GM18951 (cell line): Measurements from ENCODE around the gene MYOC.
"Not testable (repeated sequence)": the region's sequence is repeated elsewhere in the genome, so short reads cannot be mapped to it uniquely, and the experiment has no call there.

ENCODE experiments used
- POLR2A ChIP-seq: IDR thresholded peaks from 4 replicates; pipeline ENCODE4 v1.6.1; 2011; ENCODE audit warnings: mild to moderate bottlenecking; ENCODE audit not compliant: insufficient read length, insufficient read depth; ENCODE audit errors: extremely low read depth
- in situ Hi-C: fragments of 300-500 bp; cut with MboI; formaldehyde crosslinking; loops from one replicate; pipeline ENCODE4 v1.12.0; 2022; ENCODE audit warnings: low sequenced_read_pairs, mixed read lengths, inconsistent platforms; ENCODE audit not compliant: unreplicated experiment

Gene MYOC

GRCh38 chr1:171640225-171640624, 12.3 kb downstream of the MYOC start:
- no peak for TF ChIP-seq POLR2A
- in situ Hi-C loops, result loop anchor here (25.0 kb wide), 1 partner anchor 347 kb away; no protein-coding TSS in a partner anchor

DNA sequence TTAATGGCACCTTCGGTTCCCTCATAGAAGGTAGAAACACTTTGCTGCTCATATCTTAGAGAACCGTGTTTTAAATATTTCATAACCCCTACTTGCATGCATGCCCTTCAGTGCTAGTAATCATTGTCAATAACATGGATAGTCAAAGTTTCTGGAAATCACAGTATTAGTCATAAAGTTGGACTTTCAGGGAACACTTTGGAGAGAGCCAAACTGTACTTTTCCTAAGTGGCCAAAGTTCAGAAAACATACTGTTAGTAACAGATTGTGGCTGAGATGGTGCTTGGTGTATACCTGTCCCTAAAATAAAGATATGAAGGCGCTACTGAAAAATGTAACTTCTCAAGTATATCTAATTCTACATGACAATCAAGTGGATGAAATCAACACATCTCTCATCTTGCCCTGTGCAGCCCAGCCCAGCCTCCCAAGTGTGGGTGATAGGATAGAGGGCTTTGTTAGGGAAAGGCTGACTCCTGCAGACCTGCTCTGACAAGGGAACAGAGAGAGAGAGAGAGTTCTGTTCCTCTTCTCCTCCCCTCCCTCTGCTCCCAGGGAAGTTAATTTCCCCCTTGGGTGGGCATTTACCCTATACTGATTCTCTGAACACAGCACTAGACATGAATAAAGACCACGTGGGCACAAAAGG, 14.4 kb downstream of the MYOC start:
- in situ Hi-C loops, result loop anchor here (25.0 kb wide), 1 partner anchor 349 kb away; no protein-coding TSS in a partner anchor
- TF ChIP-seq POLR2A, result no peak

GRCh38 chr1:171636141-171636540, 16.3 kb downstream of the MYOC start:
- TF ChIP-seq POLR2A, result no peak
- in situ Hi-C loops, result loop anchor here (25.0 kb wide), 1 partner anchor 351 kb away; no protein-coding TSS in a partner anchor

- TF ChIP-seq POLR2A, result no peak
- in situ Hi-C loops, result loop anchor here (25.0 kb wide), 1 partner anchor 352 kb away; no protein-coding TSS in a partner anchor
Measured at GRCh38 chr1:171635661-171636060, 16.8 kb downstream of the MYOC start.

DNA sequence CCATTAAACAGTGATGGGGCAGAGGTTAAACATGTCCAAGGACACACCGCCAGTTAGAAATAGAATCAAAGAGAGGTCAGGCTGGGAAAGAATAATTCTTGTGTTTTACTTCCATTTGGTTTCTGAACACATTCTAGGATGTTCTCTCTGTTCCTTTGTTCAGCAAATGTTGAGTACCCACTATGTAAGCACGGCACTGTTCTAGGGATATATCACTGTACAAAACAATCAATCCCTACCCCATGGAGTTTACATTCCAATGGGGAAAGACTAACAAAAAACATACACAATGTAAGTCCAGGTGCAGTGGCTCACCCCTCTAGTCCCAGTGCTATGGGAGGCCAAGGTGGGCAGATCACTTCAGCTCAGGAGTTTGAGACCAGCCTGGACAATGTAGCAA, 24.3 kb downstream of the MYOC start:
- in situ Hi-C loops, result loop anchor here (25.0 kb wide), 1 partner anchor 359 kb away; no protein-coding TSS in a partner anchor
- no peak for TF ChIP-seq POLR2A

GRCh38 chr1:171627020-171627419, 25.5 kb downstream of the MYOC start:
- in situ Hi-C loops, result loop anchor here (25.0 kb wide), 1 partner anchor 360 kb away; no protein-coding TSS in a partner anchor
- TF ChIP-seq POLR2A, result no peak

DNA sequence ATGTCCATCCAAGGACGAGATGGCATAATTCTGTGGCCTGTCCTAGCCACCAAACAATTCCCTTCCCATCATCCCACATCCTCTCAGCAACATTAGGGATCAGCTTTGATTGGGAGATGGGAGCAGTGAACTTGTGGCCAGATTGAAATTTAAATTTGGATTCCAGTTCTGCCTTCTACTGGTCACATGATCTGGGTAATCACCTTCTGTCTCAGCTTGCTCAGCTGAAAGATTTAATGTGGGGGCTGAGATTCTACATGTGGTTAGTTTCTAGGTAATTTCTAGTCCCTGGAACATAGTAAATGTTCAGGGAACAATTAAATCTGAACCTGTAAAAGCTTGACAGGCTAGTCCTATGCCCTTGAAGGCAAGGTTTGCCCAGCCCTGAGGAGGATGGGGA, 27.3 kb downstream of the MYOC start:
- in situ Hi-C loops, result loop anchor here (25.0 kb wide), 1 partner anchor 362 kb away; no protein-coding TSS in a partner anchor
- no peak for TF ChIP-seq POLR2A

- no peak for TF ChIP-seq POLR2A
- in situ Hi-C loops, result no loop called here
Measured at GRCh38 chr1:171623651-171624331, 28.7 kb downstream of the MYOC start.

DNA sequence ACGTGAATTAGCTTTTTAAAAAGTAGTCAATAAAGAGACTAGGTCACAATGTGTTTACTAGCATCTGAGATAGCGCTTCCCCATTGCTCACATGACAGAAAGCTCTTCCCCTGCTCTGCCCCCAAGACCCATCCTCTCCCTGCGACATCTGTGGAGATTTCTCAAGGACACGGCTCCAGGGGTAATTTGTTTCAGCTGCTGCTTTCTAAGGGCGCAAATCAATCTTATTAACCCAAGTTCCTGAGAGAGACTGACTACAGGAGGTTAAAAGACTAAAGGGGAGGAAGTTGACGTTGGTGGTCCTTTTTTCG, 30.4 kb downstream of the MYOC start, which contains the start of gene MYOCOS:
MYOCOS (plus strand) TSS at position 92 of the 311 bp plus-strand sequence. CDS start 1,641 bp downstream, outside the sequence.
- no peak for TF ChIP-seq POLR2A
- in situ Hi-C loops, result no loop called here

GRCh38 chr1:171616586-171616985, 35.9 kb downstream of the MYOC start:
- no peak for TF ChIP-seq POLR2A
- in situ Hi-C loops, result no loop called here

DNA sequence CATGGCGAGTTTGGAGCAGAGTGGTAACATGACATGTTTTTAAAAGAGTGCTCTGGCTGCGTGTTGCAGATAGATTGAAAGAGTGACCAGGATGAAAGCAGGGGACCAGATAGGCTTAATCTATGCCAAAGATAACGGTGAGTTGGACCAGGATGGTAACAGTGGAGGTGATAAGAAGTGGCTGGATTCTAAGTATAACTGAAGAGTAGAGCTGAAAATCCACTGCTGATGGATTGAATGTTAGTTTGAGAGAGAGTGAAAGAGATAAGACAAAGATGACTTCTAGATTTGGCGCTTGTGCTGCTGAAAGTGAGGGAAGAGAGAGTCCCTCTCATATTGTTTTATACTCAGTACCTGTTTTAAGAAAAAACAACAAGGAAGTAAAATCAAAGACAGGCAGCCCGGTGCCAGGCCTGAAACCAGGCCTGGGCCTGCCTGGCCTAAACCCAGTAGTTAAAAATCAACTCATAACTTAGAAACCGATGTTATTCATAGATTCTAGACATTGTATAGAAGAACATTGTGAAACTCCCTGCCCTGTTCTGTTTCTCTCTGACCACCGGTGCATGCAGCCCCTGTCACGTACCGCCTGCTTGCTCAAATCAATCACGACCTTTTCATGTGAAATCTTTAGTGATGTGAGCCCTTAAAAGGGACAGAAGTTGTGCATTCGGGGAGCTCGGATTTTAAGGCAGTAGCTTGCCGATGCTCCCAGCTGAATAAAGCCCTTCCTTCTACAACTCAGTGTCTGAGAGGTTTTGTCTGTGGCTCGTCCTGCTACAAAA, 37.2 kb downstream of the MYOC start:
- in situ Hi-C loops, result not testable (repeated sequence)

DNA sequence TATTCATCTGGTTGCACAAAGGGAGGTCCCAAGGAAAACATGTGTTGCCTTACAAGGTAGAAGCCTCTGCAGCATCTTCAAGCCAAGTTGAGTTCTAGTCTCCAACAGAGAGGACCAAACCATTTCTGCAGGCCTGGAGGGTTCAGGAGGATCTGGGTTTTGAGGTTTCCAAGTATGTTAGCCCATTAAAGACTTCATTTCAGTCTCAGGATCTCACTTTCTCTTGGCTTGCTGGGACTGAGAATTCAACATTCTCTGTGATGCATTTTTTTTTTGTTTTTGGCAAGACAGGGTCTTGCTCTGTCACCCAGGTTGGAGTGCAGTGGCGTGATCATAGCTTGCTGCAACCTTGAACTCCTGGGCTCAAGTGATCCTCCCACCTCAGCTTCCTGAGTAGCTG, 39.2 kb downstream of the MYOC start:
- no peak for TF ChIP-seq POLR2A
- in situ Hi-C loops, result no loop called here

DNA sequence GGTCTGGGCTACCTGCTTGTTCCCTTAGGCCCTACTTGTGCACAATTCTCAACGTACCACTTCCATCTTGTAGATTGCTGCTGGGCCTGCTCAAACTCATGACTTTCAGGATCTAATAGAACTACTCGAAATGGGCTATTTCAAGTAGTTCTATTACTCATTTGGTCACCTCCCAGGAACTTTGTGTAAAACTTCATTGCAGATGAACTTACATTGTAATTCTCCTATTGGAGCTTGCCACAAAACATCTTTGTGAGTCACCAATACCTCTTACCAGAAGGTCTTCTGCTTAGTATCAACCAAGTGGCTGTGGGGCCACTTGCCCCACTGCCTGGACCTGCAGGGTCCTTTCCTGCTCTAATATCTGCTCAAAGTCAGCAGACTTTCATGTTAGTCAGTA, 41.2 kb downstream of the MYOC start:
- in situ Hi-C loops, result no loop called here
- no peak for TF ChIP-seq POLR2A
